Activated CD4-positive, alpha-beta T cell treated with anti-CD3 and anti-CD28 coated beads, Interleukin-2, amount 10 ng/mL, durations not matched to agents 7 days and 5 days (primary cell): ENCODE measurements around the gene DUSP1. TPM values are rescaled to one million over a fixed set of nuclear protein-coding genes. Genes with fewer than 3 reads are reported as not detected.
"Not testable (repeated sequence)": the region's sequence is repeated elsewhere in the genome, so short reads cannot be mapped to it uniquely, and the experiment has no call there.

Experiments
- CTCF ChIA-PET: fragments of 350-600 bp; sonication (Branson Sonifier 250); formaldehyde crosslinking; loops from one replicate; lab custom pipeline; 2021; ENCODE audit warnings: antibody characterized with exemption; lab: Charles Lee
- POLR2A ChIA-PET: fragments of 350-600 bp; sonication (Branson Sonifier 250); formaldehyde crosslinking; loops from one replicate; lab custom pipeline; 2021; ENCODE audit warnings: antibody characterized with exemption; lab: Charles Lee
- DNase-seq: peaks from one replicate; pipeline ENCODE4 v3.0.0-alpha.2; 2020
- H3K27ac Mint-ChIP-seq: one replicate; pipeline ENCODE4 v1.8.0; 2021; ENCODE audit warnings: mild to moderate bottlenecking, moderate library complexity, mixed read lengths
- H3K27me3 Mint-ChIP-seq: one replicate; pipeline ENCODE4 v1.8.0; 2021; ENCODE audit warnings: mixed read lengths
- H3K36me3 Mint-ChIP-seq: one replicate; pipeline ENCODE4 v1.8.0; 2021; ENCODE audit warnings: low read depth, mixed read lengths
- H3K4me1 Mint-ChIP-seq: one replicate; pipeline ENCODE4 v1.8.0; 2021; ENCODE audit warnings: mixed read lengths
- H3K4me3 Mint-ChIP-seq: one replicate; pipeline ENCODE4 v1.8.0; 2021; ENCODE audit warnings: mild to moderate bottlenecking, moderate library complexity, mixed read lengths
- H3K9me3 Mint-ChIP-seq: one replicate; pipeline ENCODE4 v1.8.0; 2021; ENCODE audit warnings: mixed read lengths
- total RNA-seq, 2 experiments: library from RNA; stranded (reverse); gene quantifications; one replicate each; pipeline ENCODE4 v1.2.3, GENCODE V29; 2021

Gene DUSP1
- total RNA-seq, 2 experiments from 2014 or later, result 11.3 to 14.9 TPM

GRCh38 chr5:172784162-172784561 lies 13.2 kb upstream of the DUSP1 start:
- DNase-seq, H3K36me3 Mint-ChIP-seq, H3K27ac Mint-ChIP-seq, H3K4me3 Mint-ChIP-seq, H3K9me3 Mint-ChIP-seq, POLR2A ChIA-PET, H3K4me1 Mint-ChIP-seq, H3K27me3 Mint-ChIP-seq: not testable (repeated sequence)
- CTCF ChIA-PET, result interaction anchor here (1.2 to 1.8 kb wide), 3 partner anchors 10 to 25 kb away, joined by 4 to 6 read pairs (median 5); no protein-coding TSS in a partner anchor

- CTCF ChIA-PET, result interaction anchor here (0.6 to 1.8 kb wide), 4 partner anchors 9 to 233 kb away, joined by 3 to 6 read pairs (median 4); no protein-coding TSS in a partner anchor
- H3K27ac Mint-ChIP-seq, H3K9me3 Mint-ChIP-seq, H3K4me3 Mint-ChIP-seq, H3K27me3 Mint-ChIP-seq, H3K36me3 Mint-ChIP-seq, H3K4me1 Mint-ChIP-seq, POLR2A ChIA-PET, DNase-seq: not testable (repeated sequence)
Measured at GRCh38 chr5:172783319-172783718, 12.3 kb upstream of the DUSP1 start.

DNA sequence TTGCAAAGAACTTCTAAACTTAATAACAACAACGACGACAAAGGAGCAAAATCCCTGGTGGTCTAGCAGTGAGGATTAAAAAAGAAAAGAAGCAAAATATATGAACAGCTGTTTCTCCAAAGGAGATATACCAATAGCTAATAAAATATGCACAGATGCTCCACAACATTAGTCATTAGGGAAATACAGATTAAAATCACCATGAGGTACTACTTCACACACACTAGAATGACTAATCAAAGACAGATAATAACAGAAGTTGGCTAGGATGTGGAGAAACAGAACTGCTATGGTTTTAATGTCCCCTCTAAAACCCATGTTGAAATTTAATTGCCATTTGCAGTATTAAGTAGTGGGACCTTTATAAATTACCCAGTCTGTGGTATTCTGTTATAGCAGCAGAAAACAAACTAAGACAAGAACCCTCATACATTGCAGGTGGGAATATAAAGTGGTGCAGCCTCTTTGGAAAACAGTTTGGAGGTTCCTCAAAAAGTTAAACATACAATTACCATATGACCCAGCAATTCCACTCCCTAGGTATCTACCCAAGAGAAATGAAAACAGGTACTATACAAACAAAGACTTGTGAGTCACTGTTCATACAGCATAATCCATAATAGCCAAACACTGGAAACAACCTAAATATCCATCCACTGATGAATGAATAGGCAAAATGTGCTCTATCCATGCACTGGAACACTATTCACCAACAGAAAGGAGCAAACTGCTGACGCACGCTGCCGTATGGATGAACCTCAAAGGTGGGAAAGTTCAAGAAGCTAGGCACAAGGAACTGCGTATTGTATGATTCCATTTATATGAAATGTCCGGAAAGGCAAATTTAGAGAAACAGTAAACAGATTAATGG lies 11.4 kb upstream of the DUSP1 start:
- ChIA-PET CTCF (interaction anchor here (0.7 to 1.3 kb wide), 2 partner anchors 11 to 234 kb away, joined by 3 to 4 read pairs; partner anchors contain the start of gene DUSP1), POLR2A (no interaction called here)
- Mint-ChIP-seq H3K4me3 (no peak overlapping the region), H3K27me3 (no peaks in the 10 kb centered on the region), H3K27ac (no peak overlapping the region), H3K4me1 (peaks cover 14% of the 10 kb centered on the region), H3K36me3 (no peaks in the 10 kb centered on the region), H3K9me3 (no peaks in the 10 kb centered on the region)
- no peak for DNase-seq

DNA sequence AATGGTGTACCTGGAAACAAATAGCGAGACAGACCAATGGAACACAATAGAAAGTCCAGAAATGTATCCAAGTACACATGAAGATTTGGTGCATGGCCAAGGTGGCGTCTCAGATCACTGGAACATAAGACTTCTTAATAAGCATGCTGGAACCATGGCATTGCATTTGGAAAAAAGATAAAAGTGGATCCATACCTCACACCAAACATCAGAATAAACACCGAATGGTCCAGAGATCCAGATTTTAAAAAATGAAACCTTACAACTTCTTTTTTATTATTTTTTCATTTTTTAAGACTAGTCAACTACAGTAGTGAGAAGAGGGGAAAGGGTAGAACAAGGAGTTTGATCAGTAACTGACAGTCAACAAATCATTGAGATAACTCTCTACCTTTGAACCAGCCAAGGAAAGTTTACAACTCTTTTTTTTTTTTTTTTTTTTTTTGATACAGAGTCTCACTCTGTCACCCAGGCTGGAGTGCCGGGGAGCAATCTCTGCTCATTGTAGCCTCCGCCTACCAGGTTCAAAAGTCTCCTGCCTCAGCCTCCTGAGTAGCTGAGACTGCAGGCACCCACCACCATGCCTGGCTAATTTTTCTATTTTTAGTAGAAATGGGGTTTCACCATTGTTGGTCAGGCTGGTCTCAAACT lies 8.8 kb upstream of the DUSP1 start:
- no peaks in the 10 kb centered on the region for H3K27me3 Mint-ChIP-seq
- CTCF ChIA-PET, result interaction anchor here (0.8 to 1.2 kb wide), 4 partner anchors 10 to 24 kb away, joined by 3 to 4 read pairs (median 3); no protein-coding TSS in a partner anchor
- H3K27ac Mint-ChIP-seq, result peak overlapping the region; percentile 51
- POLR2A ChIA-PET, result no interaction called here
- no peak for DNase-seq
- no peak overlapping the region for H3K4me3 Mint-ChIP-seq
- H3K9me3 Mint-ChIP-seq, result no peaks in the 10 kb centered on the region
- H3K4me1 Mint-ChIP-seq, result peaks cover 28% of the 10 kb centered on the region
- no peaks in the 10 kb centered on the region for H3K36me3 Mint-ChIP-seq

DNA sequence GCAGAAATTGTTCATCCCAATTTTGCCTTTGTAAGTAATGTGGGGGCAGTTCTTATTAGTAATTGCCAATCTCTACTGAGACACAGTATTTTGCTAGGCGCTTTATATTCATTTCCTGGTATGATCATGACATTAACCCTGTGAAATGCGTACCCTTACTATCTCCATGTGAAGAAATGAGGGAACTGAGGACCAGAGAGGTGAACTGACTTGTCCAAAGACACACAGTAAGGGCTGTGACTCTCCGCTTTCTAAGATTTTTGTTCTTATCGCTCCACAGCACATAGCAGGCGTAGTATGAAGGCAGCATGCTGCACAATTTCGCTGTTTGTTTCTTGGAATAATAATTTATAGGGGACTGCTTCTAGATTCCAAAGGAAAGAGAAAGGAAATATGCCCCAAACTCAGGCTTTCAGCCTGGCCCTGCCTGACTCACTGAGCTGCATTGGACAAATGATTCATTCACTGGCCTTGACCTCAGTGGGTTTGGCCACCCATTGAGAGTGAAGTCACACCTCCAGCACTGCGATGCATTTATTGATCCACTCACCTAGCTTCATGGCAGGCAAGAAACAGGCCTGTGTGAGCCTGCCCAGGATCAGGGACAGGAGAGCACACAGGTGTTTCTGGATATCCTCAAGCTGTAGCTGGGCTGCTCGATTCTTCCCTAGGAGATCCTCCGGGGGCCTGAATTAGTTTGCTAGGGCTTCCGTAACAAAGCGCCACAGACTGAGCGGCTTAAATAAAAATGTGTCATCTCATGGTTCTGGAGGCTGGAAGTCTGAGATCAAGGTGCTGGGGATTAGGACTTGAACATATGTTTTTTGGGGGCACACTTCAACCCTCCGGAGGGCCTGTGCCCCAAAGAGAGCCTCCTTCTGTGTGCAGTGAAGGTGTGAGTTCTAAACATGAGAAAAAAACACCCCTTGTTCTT lies 7.2 kb upstream of the DUSP1 start:
- DNase-seq, result no peak
- Mint-ChIP-seq H3K36me3 (no peaks in the 10 kb centered on the region), H3K27me3 (no peaks in the 10 kb centered on the region), H3K4me3 (peak overlapping the region; percentile 58), H3K9me3 (no peaks in the 10 kb centered on the region), H3K27ac (peak overlapping the region; percentile 95), H3K4me1 (peaks cover 41% of the 10 kb centered on the region)
- ChIA-PET CTCF (interaction anchor here (0.6 to 2.5 kb wide), 7 partner anchors 11 to 60 kb away, joined by 3 to 7 read pairs (median 3); no protein-coding TSS in a partner anchor), POLR2A (interaction anchor here (0.7 to 1.0 kb wide), 2 partner anchors 52 to 64 kb away, joined by 4 read pairs; no protein-coding TSS in a partner anchor)

DNA sequence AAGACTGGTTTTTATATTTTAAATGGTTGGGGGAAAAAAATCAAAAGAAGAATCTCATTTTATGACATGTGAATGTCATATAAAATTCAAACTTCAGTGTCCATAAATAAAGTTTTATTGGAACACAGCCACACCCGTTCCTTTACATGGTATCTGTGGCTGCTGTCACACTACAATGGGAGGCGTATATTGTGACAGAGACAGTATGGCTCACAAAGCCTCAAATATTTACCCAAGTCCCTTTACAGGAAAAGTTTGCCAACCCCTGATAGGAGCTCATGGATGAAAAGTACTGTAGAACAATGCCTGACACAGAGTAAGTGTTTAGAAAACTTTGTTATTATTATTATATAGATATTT lies 5.2 kb upstream of the DUSP1 start:
- CTCF ChIA-PET, result interaction anchor here (0.7 to 1.0 kb wide), 3 partner anchors 9 to 146 kb away, joined by 3 read pairs; no protein-coding TSS in a partner anchor
- no peaks in the 10 kb centered on the region for H3K36me3 Mint-ChIP-seq
- no peaks in the 10 kb centered on the region for H3K9me3 Mint-ChIP-seq
- no peak overlapping the region for H3K4me3 Mint-ChIP-seq
- POLR2A ChIA-PET, result no interaction called here
- no peaks in the 10 kb centered on the region for H3K27me3 Mint-ChIP-seq
- H3K4me1 Mint-ChIP-seq, result peaks cover 56% of the 10 kb centered on the region
- DNase-seq, result no peak
- no peak overlapping the region for H3K27ac Mint-ChIP-seq

DNA sequence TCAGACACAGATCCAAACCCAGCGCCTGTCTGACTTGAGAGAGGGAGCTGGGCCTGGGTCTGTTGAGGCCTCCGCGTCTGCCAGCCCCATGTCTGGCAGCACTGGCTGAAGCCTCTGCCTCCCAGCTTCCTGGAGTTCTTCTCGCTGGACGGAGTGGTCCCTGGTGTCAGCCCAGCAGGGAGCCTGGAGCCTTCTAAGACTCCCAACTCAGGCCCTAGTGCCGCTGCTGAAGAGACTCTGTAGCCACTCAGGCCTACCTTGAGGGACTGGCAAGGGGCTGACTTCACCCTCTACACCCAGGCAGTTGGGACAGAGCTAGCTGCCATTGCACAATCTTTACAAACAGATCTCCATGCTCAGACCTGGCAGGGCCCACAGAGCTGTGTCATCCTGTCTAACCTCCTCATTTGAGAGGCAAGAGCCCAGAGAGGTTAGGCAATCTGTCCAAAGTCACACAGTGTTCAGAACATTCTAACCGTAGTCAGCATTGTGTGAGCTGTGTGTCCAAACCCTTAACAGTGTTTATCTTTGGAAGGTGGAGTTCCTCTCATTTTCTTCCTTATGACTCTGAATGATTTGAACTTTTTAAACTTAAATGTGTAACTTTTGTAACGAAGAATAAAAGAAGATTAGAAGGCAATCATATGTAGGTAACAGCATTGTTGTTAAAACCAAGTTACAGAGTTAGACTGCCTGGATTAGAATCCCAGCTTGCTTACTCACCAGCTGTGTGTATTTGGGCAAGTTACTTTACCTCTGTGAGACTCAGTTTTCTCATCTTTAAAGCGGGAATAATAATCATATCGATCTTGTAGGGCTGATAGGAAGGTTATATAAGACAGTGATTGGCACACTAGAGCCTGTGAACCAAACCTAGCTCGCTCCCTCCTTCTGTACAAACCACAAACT lies 4.6 kb upstream of the DUSP1 start:
- Mint-ChIP-seq H3K4me3 (no peak overlapping the region), H3K4me1 (peaks cover 56% of the 10 kb centered on the region), H3K36me3 (no peaks in the 10 kb centered on the region), H3K9me3 (no peaks in the 10 kb centered on the region), H3K27ac (peak overlapping the region; percentile 20), H3K27me3 (no peaks in the 10 kb centered on the region)
- no peak for DNase-seq
- CTCF ChIA-PET, result interaction anchor here (0.8 to 1.4 kb wide), 3 partner anchors 10 to 19 kb away, joined by 3 read pairs; no protein-coding TSS in a partner anchor
- POLR2A ChIA-PET, result no interaction called here

- ChIA-PET POLR2A (no interaction called here), CTCF (interaction anchor here (0.8 to 1.4 kb wide), 3 partner anchors 9 to 10 kb away, joined by 3 to 4 read pairs (median 4); no protein-coding TSS in a partner anchor)
- H3K27me3 Mint-ChIP-seq, result no peaks in the 10 kb centered on the region
- no peaks in the 10 kb centered on the region for H3K36me3 Mint-ChIP-seq
- no peak for DNase-seq
- H3K9me3 Mint-ChIP-seq, result no peaks in the 10 kb centered on the region
- H3K4me1 Mint-ChIP-seq, result peaks cover 61% of the 10 kb centered on the region
- no peak overlapping the region for H3K4me3 Mint-ChIP-seq
- peak overlapping the region; percentile 36 for H3K27ac Mint-ChIP-seq
Measured at GRCh38 chr5:172774561-172775315, 3.7 kb upstream of the DUSP1 start.

DNA sequence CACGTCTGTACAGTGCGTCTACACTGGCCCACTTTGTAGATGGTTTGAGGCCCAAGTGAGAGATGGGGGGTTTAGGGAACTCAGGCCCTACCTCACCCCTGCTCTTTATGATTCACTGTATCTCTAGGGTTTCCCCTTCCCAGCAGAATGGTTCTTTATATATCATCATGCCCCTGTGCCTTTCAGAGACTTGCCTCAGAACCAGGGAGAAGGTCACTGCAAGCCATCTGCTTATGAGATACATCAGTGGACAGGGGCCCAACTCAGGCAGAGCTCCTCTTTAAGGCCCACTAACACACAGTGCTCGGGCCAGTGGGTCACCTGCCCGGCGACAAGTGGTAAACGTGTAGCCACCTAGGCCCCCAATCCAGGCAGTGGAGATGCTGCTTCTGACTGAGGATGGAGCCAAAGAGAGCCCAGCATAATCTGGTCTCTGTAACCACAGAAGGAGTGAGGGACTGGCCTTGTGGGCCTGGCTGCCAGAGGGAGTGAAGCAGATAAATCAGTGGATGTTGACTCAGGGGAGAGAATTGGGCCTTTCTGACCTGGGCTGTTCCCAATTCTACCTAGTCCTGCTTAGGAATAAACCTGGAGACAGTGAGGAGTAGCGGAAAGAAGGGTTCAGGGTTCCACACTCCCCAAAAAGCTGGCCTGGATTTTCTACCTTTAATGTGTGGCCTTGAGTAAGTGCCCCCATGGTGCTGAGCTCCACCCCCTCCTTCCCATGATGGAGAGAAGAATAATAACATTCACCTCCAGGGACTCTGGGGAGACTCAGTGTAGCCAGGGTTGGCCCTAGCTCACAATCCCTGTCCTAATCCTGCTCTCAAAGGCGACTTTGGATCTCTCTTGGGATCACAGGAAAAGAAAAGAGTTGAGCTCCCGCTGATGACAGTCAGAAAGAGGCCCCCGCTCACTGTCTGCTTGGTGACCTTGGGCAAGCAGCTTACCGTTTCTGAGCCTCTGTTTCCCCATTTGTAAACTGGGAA lies 2.8 kb upstream of the DUSP1 start:
- peaks cover 69% of the 10 kb centered on the region for H3K4me1 Mint-ChIP-seq
- H3K36me3 Mint-ChIP-seq, result peaks cover 4% of the 10 kb centered on the region
- ChIA-PET POLR2A (no interaction called here), CTCF (interaction anchor here (0.8 to 4.5 kb wide), 5 partner anchors 9 to 158 kb away, joined by 4 to 26 read pairs (median 5); no protein-coding TSS in a partner anchor)
- no peak overlapping the region for H3K4me3 Mint-ChIP-seq
- H3K9me3 Mint-ChIP-seq, result no peaks in the 10 kb centered on the region
- H3K27ac Mint-ChIP-seq, result peak overlapping the region; percentile 57
- DNase-seq, result no peak
- no peaks in the 10 kb centered on the region for H3K27me3 Mint-ChIP-seq
